HCT116 (cell line): ENCODE measurements around the gene FGF14. TPM values are rescaled to one million over a fixed set of nuclear protein-coding genes. Genes with fewer than 3 reads are reported as not detected.

Source experiments
- ATAC-seq: fragments of 200-7000 bp; cut with Tn5 transposase; 2 replicates; pipeline ENCODE4 v1.9.1; 2020; ENCODE audit warnings: mild to moderate bottlenecking, moderate library complexity
- BruUV-seq: library from RNA; stranded (reverse); fragments of 400-500 nt; replicated peaks from 2 replicates; lab custom pipeline; 2021; lab: Mats Ljungman, UMichigan
- CTCF ChIA-PET: fragments of 300-600 bp; sonication (Branson Sonifier 250); formaldehyde crosslinking; loops from one replicate; lab custom pipeline; 2021; ENCODE audit warnings: antibody characterized with exemption; lab: Charles Lee
- POLR2A ChIA-PET: fragments of 300-600, 350-600 bp; sonication (Branson Sonifier 250); formaldehyde crosslinking; loops from one replicate; lab custom pipeline; 2021; ENCODE audit warnings: antibody characterized with exemption; lab: Charles Lee
- RAD21 ChIA-PET, 2 experiments: fragments of 300-600 bp; sonication (Branson Sonifier 250); formaldehyde crosslinking; loops; one replicate each; lab custom pipeline; 2023; ENCODE audit warnings: low total read pairs in 2 of 2; ENCODE audit not compliant: uncharacterized antibody in 2 of 2, unreplicated experiment in 2 of 2, low non-redundant PET in 1 of 2; lab: Charles Lee
- DNase-seq: peaks from one replicate; pipeline ENCODE4 v3.0.0-alpha.2; 2010; ENCODE audit warnings: low read depth, low spot score
- H2AFZ ChIP-seq: fragments of 200-600 bp; shearing (Covaris generic), sonication (generic); 2 replicates; pipeline ENCODE4 v1.6.1; 2017; ENCODE audit warnings: low read depth, mixed run types, mixed read lengths, antibody characterized with exemption, low read length; ENCODE audit not compliant: poor library complexity, severe bottlenecking
- H3K27ac ChIP-seq: 2 replicates; pipeline ENCODE4 v1.5.1; 2012; ENCODE audit warnings: low read depth, low read length
- H3K27me3 ChIP-seq: fragments of 200-600 bp; sonication (generic); 2 replicates; pipeline ENCODE4 v1.6.1; 2016; ENCODE audit warnings: mixed run types, low read length, mixed read lengths; ENCODE audit not compliant: insufficient read depth
- H3K36me3 ChIP-seq, 2 experiments: fragments of 200-500 bp in 1 of 2; fragments of 200-600 bp in 1 of 2; sonication (Bioruptor generic) in 1 of 2; sonication (generic) in 1 of 2; 2 replicates each; pipeline versions ENCODE4 v1.5.1 to v1.6.1; 2014 to 2016; ENCODE audit warnings: low read length in 2 of 2, inconsistent platforms in 1 of 2, mixed read lengths in 1 of 2, mixed run types in 1 of 2; ENCODE audit not compliant: insufficient read depth in 2 of 2, control insufficient read depth in 1 of 2
- H3K4me1 ChIP-seq, 2 experiments: fragments of 200-600 bp in 1 of 2; sonication (generic) in 1 of 2; 2 replicates each; pipeline versions ENCODE4 v1.5.1 to v1.6.1; 2012 to 2017; ENCODE audit warnings: low read length in 2 of 2, inconsistent platforms in 1 of 2, mild to moderate bottlenecking in 1 of 2, mixed read lengths in 1 of 2, mixed run types in 1 of 2, moderate library complexity in 1 of 2; ENCODE audit not compliant: insufficient read depth in 2 of 2, control insufficient read depth in 1 of 2
- H3K4me2 ChIP-seq: fragments of 200-600 bp; sonication (generic); 2 replicates; pipeline ENCODE4 v1.6.1; 2017; ENCODE audit warnings: mixed run types, low read length, mixed read lengths
- H3K4me3 ChIP-seq, 2 experiments: fragments of 200-600 bp in 1 of 2; sonication (generic) in 1 of 2; replicated peaks in 1 of 2; 2 replicates each; pipeline ENCODE4 v1.5.1; 2011 to 2016; ENCODE audit warnings: low read length in 2 of 2, control low read depth in 1 of 2, low read depth in 1 of 2, mild to moderate bottlenecking in 1 of 2, mixed read lengths in 1 of 2, mixed run types in 1 of 2
- H3K79me2 ChIP-seq: fragments of 200-600 bp; sonication (generic); 2 replicates; pipeline ENCODE4 v1.6.1; 2017; ENCODE audit warnings: mild to moderate bottlenecking, mixed run types, low read length, moderate library complexity, mixed read lengths; ENCODE audit not compliant: insufficient read depth
- H3K9ac ChIP-seq: fragments of 200-600 bp; sonication (generic); 2 replicates; pipeline ENCODE4 v1.6.1; 2016; ENCODE audit warnings: low read length, mixed read lengths
- H3K9me2 ChIP-seq: fragments of 200-600 bp; sonication (generic), shearing (Covaris generic); 2 replicates; pipeline ENCODE4 v1.6.1; 2017; ENCODE audit warnings: mixed run types, mild to moderate bottlenecking, moderate library complexity; ENCODE audit not compliant: insufficient read depth
- H3K9me3 ChIP-seq, 2 experiments: fragments of 200-500 bp in 1 of 2; fragments of 200-600 bp in 1 of 2; sonication (Bioruptor generic) in 1 of 2; sonication (generic) in 1 of 2; 2 replicates each; pipeline ENCODE4 v1.6.1; 2014 to 2017; ENCODE audit warnings: low read length in 2 of 2, mixed read lengths in 2 of 2, inconsistent platforms in 1 of 2, low read depth in 1 of 2, mild to moderate bottlenecking in 1 of 2, mixed run types in 1 of 2, moderate library complexity in 1 of 2; ENCODE audit not compliant: control insufficient read depth in 1 of 2, insufficient read depth in 1 of 2
- H4K20me1 ChIP-seq: fragments of 200-600 bp; sonication (generic), shearing (Covaris generic); 2 replicates; pipeline ENCODE4 v1.6.1; 2017; ENCODE audit warnings: mixed run types, mild to moderate bottlenecking, moderate library complexity; ENCODE audit not compliant: insufficient read depth
- CBX3 ChIP-seq: IDR thresholded peaks from 2 replicates; pipeline ENCODE4 v1.6.1; 2012; ENCODE audit warnings: low read depth
- ELF1 ChIP-seq: IDR thresholded peaks from 2 replicates; pipeline ENCODE4 v1.6.1; 2012; ENCODE audit warnings: low read depth, borderline replicate concordance
- EZH2 ChIP-seq: fragments of 200-600 bp; sonication (generic); IDR thresholded peaks from 2 replicates; pipeline ENCODE4 v1.6.1; 2017; ENCODE audit warnings: antibody characterized with exemption, mixed run types
- EZH2phosphoT487 ChIP-seq: fragments of 200-600 bp; IDR thresholded peaks from 2 replicates; pipeline ENCODE4 v1.6.1; 2018; ENCODE audit warnings: antibody characterized with exemption, borderline replicate concordance
- FOSL1 ChIP-seq: IDR thresholded peaks from 2 replicates; pipeline ENCODE4 v1.6.1; 2012; ENCODE audit warnings: low read depth
- JUND ChIP-seq: IDR thresholded peaks from 2 replicates; pipeline ENCODE4 v1.6.1; 2012
- POLR2A ChIP-seq: IDR thresholded peaks from 2 replicates; pipeline ENCODE4 v1.7.0; 2011; ENCODE audit warnings: borderline replicate concordance; ENCODE audit not compliant: insufficient read depth, insufficient read length; ENCODE audit errors: extremely low read depth
- RAD21 ChIP-seq: IDR thresholded peaks from 2 replicates; pipeline ENCODE4 v1.6.1; 2012; ENCODE audit warnings: low read depth, mild to moderate bottlenecking
- SIN3A ChIP-seq: IDR thresholded peaks from 2 replicates; pipeline ENCODE4 v1.6.1; 2012; ENCODE audit warnings: low read depth
- SRF ChIP-seq: IDR thresholded peaks from 2 replicates; pipeline ENCODE4 v1.6.1; 2012; ENCODE audit warnings: low read depth
- ZFX ChIP-seq: fragments of 450-650 bp; IDR thresholded peaks from 2 replicates; pipeline ENCODE4 v1.6.1; 2017
- ZNF274 ChIP-seq: fragments of 200-500 bp; sonication (Bioruptor generic); IDR thresholded peaks from 2 replicates; pipeline ENCODE4 v1.6.1; 2014; ENCODE audit warnings: mild to moderate bottlenecking, low read depth, low read length, inconsistent platforms
- intact Hi-C: fragments of 100-400 bp; cut with micrococcal nuclease; formaldehyde crosslinking; loops from 2 replicates; pipeline ENCODE4 v1.10.0; 2022
- total RNA-seq: library from RNA; stranded (reverse); gene quantifications from one replicate; pipeline ENCODE4 v1.2.1, GENCODE V29; 2021; ENCODE audit not compliant: unreplicated experiment
- TF ChIP-seq, protein P1 (sequence below), 3 experiments: fragments of 200-600 bp in 1 of 3; sonication (generic) in 1 of 3; IDR thresholded peaks in 2 of 3; conservative IDR thresholded peaks in 1 of 3; 2 replicates each; pipeline ENCODE4 v1.5.1; 2012 to 2017; ENCODE audit warnings: low read depth in 2 of 3, low read length in 2 of 3, antibody characterized with exemption in 1 of 3, borderline replicate concordance in 1 of 3, control low read depth in 1 of 3, mild to moderate bottlenecking in 1 of 3, mixed read lengths in 1 of 3, mixed run types in 1 of 3, moderate library complexity in 1 of 3; ENCODE audit not compliant: insufficient read depth in 1 of 3
- TF ChIP-seq, protein P2 (sequence below): IDR thresholded peaks from 2 replicates; pipeline ENCODE4 v1.6.1; 2011; ENCODE audit warnings: mild to moderate bottlenecking, low read length, moderate library complexity; ENCODE audit not compliant: insufficient replicate concordance; ENCODE audit errors: extremely low read depth
- TF ChIP-seq, protein P3 (sequence below): IDR thresholded peaks from 2 replicates; pipeline ENCODE4 v1.6.1; 2012; ENCODE audit warnings: low read depth
- TF ChIP-seq, protein P4 (sequence below): IDR thresholded peaks from 2 replicates; pipeline ENCODE4 v1.6.1; 2012
- TF ChIP-seq, protein P5 (sequence below): IDR thresholded peaks from 2 replicates; pipeline ENCODE4 v1.6.1; 2012

FGF14 gene
- total RNA-seq, 1 experiment from 2014 or later: not detected

DNA sequence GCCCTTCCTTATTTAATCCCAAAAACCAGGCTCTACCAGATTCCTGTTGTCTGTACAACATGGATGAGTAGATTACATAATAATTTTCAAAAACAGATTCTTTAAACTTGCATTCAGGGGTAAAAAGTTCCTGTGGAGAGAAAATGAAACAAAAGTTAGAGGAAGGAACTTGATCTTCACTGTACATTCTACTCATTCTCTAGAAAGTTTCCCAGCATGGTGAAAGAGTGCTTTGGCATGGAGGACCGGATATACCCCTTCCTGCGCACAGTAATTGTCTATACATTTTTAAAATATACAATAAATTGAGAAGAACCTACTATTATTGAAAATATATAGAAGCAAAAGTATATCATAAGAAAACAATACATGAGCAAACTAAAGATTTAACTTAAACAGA, 675.2 kb downstream of the FGF14 start:
- no TSS peak for BruUV-seq
- TF ChIP-seq, protein P1, sequence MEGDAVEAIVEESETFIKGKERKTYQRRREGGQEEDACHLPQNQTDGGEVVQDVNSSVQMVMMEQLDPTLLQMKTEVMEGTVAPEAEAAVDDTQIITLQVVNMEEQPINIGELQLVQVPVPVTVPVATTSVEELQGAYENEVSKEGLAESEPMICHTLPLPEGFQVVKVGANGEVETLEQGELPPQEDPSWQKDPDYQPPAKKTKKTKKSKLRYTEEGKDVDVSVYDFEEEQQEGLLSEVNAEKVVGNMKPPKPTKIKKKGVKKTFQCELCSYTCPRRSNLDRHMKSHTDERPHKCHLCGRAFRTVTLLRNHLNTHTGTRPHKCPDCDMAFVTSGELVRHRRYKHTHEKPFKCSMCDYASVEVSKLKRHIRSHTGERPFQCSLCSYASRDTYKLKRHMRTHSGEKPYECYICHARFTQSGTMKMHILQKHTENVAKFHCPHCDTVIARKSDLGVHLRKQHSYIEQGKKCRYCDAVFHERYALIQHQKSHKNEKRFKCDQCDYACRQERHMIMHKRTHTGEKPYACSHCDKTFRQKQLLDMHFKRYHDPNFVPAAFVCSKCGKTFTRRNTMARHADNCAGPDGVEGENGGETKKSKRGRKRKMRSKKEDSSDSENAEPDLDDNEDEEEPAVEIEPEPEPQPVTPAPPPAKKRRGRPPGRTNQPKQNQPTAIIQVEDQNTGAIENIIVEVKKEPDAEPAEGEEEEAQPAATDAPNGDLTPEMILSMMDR (IDR thresholded peaks at IDR 0.05 in 2 of 3, conservative IDR thresholded peaks at IDR 0.05 in 1 of 3; ENCODE audit: borderline replicate concordance in 1 of 3, insufficient read depth in 1 of 3, low read depth in 2 of 3, low read length in 2 of 3): no peak
- no peak for TF ChIP-seq POLR2A
- TF ChIP-seq SRF: no peak
- TF ChIP-seq EZH2: no peak
- TF ChIP-seq, protein P2, sequence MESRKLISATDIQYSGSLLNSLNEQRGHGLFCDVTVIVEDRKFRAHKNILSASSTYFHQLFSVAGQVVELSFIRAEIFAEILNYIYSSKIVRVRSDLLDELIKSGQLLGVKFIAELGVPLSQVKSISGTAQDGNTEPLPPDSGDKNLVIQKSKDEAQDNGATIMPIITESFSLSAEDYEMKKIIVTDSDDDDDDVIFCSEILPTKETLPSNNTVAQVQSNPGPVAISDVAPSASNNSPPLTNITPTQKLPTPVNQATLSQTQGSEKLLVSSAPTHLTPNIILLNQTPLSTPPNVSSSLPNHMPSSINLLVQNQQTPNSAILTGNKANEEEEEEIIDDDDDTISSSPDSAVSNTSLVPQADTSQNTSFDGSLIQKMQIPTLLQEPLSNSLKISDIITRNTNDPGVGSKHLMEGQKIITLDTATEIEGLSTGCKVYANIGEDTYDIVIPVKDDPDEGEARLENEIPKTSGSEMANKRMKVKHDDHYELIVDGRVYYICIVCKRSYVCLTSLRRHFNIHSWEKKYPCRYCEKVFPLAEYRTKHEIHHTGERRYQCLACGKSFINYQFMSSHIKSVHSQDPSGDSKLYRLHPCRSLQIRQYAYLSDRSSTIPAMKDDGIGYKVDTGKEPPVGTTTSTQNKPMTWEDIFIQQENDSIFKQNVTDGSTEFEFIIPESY: no peak
- no peak for TF ChIP-seq ZFX
- TF ChIP-seq JUND: no peak
- no peak for TF ChIP-seq RAD21
- no peak for TF ChIP-seq FOSL1
- no peak for TF ChIP-seq CBX3
- no peak for TF ChIP-seq EZH2phosphoT487
- TF ChIP-seq ZNF274: no peak
- TF ChIP-seq, protein P3, sequence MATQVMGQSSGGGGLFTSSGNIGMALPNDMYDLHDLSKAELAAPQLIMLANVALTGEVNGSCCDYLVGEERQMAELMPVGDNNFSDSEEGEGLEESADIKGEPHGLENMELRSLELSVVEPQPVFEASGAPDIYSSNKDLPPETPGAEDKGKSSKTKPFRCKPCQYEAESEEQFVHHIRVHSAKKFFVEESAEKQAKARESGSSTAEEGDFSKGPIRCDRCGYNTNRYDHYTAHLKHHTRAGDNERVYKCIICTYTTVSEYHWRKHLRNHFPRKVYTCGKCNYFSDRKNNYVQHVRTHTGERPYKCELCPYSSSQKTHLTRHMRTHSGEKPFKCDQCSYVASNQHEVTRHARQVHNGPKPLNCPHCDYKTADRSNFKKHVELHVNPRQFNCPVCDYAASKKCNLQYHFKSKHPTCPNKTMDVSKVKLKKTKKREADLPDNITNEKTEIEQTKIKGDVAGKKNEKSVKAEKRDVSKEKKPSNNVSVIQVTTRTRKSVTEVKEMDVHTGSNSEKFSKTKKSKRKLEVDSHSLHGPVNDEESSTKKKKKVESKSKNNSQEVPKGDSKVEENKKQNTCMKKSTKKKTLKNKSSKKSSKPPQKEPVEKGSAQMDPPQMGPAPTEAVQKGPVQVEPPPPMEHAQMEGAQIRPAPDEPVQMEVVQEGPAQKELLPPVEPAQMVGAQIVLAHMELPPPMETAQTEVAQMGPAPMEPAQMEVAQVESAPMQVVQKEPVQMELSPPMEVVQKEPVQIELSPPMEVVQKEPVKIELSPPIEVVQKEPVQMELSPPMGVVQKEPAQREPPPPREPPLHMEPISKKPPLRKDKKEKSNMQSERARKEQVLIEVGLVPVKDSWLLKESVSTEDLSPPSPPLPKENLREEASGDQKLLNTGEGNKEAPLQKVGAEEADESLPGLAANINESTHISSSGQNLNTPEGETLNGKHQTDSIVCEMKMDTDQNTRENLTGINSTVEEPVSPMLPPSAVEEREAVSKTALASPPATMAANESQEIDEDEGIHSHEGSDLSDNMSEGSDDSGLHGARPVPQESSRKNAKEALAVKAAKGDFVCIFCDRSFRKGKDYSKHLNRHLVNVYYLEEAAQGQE: no peak
- TF ChIP-seq, protein P4, sequence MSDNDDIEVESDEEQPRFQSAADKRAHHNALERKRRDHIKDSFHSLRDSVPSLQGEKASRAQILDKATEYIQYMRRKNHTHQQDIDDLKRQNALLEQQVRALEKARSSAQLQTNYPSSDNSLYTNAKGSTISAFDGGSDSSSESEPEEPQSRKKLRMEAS: no peak
- TF ChIP-seq, protein P5, sequence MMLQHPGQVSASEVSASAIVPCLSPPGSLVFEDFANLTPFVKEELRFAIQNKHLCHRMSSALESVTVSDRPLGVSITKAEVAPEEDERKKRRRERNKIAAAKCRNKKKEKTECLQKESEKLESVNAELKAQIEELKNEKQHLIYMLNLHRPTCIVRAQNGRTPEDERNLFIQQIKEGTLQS: no peak
- no peak for TF ChIP-seq ELF1
- no peak for TF ChIP-seq SIN3A
- TF ChIP-seq, all 23 proteins: peak for 0
- Histone ChIP-seq H3K4me1 (no peaks in the 10 kb centered on the region), H3K4me3 (no peak overlapping the region), H3K9me2 (no peaks in the 10 kb centered on the region), H2AFZ (no peak overlapping the region), H3K27me3 (no peaks in the 10 kb centered on the region), H3K9ac (no peak overlapping the region), H3K9me3 (peaks cover 0 to 10% of the 10 kb centered on the region in 2 experiments; a peak in 1 of 4 replicates), H3K36me3 (no peaks in the 10 kb centered on the region), H3K79me2 (no peaks in the 10 kb centered on the region), H4K20me1 (no peaks in the 10 kb centered on the region), H3K4me2 (no peak overlapping the region), H3K27ac (no peak overlapping the region)
- POLR2A ChIA-PET: no interaction called here
- CTCF ChIA-PET: no interaction called here
- no peak for ATAC-seq
- RAD21 ChIA-PET: no interaction called here
- DNase-seq: no peak
- intact Hi-C loops: no loop called here
